ENCODE measurements around the gene ZSWIM4.

The ZSWIM4 gene

GRCh38 chr19:13830741-13831536 lies 35.7 kb downstream of the ZSWIM4 start:
- DNase-seq (ENCODE audit: insufficient read length, low spot score) (no peak), FAIRE-seq (no peak)

- DNase-seq (ENCODE audit: insufficient read length, low spot score): no peak
- FAIRE-seq: no peak
Measured at GRCh38 chr19:13831537-13832467, 36.6 kb downstream of the ZSWIM4 start.

DNA sequence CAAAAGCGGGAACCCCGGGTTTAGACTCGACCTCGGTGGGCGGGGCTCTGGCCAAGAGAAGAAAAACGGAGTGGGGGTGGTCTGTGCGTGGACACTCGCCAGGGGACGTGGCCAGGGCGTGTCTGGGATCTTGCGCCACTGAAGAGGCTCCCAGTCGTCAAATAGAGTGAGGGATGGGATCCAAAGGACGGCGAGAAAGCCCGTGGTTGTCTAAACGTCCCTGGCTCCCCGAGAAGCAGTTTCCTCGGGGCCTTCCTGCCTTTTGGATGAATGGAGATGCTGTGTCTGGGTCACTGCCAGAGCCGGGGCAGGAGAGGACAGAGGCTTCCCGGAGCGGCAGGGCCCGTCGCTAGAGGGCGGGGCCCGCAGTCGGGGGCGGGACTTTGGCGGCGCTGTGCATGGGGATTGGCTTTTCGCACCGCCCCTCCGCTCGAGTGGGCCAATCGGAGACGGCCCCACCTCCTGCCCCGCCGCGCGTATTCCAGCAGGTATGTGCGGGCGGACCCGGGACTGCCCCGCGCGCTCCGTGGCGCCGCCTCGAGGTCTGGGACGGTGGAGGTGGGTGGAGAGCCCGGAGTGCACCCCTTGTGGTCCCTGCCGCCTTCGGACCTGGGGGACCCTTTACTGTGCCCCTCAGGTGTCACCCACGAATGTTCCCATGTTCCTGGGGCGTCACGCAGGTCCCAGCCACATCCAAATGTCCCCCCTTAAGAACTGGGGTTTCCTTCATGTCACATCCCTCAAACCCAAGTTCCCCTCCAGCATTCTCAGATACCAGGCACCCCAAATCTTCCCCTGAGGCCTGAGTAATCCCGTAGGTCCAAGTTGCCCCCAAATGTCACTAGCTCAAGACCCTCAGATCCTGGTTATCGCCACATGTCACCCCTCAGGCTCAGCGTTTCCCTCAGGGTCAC lies 38.3 kb downstream of the ZSWIM4 start:
- FAIRE-seq: peak; percentile 91
- DNase-seq (ENCODE audit: insufficient read length, low spot score): peak; percentile 95

DNA sequence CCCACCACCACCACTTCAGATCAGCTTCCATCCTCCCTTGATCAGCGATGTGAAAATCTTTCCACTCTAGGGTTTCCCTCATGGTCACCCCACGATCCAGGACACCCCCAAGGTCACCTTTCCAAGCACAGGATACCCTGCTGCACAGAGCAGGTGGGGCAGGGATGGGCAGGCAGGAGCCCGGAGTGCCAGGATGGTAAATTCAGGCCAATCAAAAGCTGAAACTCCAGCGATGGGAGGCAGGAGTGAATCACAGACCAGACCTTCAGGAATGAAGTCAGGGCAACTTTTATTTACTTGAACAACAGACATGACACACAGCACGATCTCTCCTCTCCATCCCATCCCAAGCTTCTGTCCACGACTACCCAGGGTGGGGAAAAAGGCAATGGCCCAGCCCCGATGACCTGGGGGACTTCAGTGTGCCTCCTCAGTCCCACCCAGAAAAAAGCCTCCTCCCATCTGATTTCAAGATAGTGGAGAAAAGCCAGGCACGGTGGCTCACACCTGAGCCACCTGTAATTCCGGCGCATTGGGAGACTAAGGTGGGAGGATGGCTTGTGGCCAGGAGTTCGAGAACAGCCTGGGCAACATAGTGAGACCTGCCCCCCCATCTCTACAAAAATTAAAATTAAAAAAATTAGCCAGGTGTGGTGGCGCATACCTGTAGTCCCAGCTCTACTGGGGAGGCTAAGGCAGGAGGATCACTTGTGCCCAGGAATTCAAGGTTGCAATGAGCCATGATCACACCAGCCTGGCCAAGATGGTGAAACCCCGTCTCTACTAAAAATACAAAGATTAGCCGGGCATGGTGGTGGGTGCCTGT lies 39.2 kb downstream of the ZSWIM4 start:
- FAIRE-seq (no peak), DNase-seq (ENCODE audit: insufficient read length, low spot score) (no peak)

DNA sequence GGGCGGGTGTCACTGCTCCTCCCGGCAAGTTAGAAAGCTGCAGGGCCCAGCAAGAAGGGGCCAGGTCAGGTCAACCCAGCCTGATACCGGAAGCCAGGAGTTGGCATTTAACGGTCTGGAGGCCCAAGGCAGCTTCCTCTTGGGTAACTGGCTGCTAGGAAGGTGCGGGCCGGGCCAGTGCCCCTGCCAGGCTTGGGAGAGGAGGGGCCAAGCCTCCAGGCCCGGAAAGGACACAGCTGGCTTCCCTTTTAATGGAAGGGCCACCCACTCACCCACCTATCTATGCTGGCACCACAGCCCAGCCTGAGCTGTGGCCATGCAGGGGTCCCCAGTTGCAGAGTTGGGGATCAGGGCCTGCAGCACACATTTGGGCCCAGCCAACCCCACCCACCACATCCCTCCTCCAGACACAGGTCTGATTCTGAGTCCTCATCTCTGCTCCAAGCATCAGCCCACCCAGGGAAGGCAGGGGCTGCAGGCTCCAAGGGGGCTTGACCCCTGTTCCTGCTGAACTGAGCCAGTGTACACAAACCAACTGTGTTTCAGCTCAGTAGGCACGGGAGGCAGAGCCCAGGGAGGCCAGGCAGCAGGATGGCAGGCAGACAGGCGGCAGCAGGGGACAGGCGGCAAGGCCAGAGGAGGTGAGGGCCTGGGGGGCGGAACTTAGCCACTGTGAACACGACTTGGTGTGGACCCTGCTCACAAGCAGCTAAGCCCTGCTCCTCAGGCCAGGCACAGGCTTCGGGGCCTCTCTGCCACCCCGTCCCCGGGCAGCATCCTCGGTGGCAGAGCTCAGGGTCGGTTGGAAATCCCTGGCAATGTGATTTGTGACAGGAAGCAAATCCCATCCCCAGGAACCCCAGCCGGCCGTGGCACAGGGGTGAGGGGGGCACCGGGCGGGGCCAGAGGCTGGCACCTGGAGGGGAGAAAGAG lies 40.8 kb downstream of the ZSWIM4 start:
- DNase-seq (ENCODE audit: insufficient read length, low spot score): no peak
- FAIRE-seq: no peak

DNA sequence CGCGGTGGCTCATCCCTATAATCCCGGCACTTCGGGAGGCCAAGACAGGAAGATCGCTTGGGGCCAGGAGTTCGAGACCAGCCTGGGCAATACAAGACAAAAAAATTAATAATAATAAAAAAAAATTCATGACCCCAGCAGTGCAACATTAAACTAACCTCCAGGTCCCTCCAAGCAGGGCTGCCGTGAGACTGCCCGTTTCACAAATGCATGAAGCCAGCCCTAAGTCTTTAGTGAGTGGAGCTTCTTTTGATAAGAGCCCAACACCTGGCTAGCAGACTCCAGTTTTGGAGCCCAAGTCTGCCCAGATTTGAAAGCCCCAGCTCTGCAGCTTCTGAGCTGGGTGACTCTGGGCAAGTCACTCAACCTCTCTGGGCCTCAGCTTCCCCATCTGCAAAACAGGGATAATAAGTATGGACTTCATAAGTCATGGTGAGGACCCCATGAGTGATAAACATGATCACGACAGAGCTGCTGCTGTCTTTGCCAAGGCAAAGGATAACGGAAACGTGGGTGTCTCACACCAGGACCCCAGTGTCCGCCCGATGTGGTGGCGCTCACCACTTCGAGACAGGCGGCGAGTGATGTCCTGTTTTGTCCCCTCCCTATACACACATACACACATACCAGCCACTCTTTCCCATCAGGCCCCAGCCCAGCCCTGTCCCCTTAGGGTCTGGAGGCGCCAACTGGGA lies 43.3 kb downstream of the ZSWIM4 start:
- DNase-seq (ENCODE audit: insufficient read length, low spot score) (no peak), FAIRE-seq (peak; percentile 16)

- DNase-seq (ENCODE audit: insufficient read length, low spot score) (peak; percentile 78), FAIRE-seq (peak; percentile 63)
Measured at GRCh38 chr19:13839130-13839937, 44.1 kb downstream of the ZSWIM4 start.

- DNase-seq (ENCODE audit: insufficient read length, low spot score): no peak
- no peak for FAIRE-seq
Measured at GRCh38 chr19:13839938-13840304, 44.7 kb downstream of the ZSWIM4 start.

DNA sequence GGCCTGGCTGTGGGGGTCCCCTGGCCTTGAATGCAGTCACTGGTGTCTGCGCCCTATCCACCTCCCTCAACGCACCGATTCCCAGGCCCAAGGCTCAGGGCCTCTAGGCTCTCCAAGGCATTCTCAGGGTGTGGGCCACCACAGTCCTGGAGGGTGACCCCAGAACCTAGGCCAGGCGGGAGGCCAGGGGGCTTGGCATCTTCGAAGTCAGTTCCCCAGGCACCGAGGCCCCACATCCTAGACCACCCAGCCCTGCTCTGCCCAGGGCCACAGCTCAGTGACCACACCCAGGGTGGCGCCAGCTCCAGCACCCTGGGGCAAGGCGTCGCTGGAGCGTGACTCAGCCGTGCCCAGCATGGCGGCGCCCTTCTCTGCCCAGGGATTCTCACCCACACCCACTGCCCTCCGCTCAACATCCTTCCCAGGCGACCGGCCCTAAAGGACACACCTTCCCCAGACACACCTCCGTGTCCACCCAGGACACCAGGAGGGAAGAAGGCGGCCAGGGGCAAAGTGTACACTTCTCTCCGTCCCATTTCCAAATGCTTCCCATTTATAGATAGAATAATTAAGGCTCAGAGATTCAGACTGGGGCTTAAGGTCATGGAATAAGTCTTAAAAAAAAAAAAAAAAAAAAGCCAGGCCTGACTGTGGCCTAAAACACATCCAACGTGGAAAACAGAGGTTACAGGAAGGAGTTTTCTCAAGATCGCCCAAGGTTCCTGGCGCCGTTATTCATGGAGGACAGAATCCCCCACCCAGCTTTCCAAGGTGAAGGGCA lies 45.3 kb downstream of the ZSWIM4 start:
- FAIRE-seq (peak; percentile 89), DNase-seq (ENCODE audit: insufficient read length, low spot score) (peak; percentile 71)

DNA sequence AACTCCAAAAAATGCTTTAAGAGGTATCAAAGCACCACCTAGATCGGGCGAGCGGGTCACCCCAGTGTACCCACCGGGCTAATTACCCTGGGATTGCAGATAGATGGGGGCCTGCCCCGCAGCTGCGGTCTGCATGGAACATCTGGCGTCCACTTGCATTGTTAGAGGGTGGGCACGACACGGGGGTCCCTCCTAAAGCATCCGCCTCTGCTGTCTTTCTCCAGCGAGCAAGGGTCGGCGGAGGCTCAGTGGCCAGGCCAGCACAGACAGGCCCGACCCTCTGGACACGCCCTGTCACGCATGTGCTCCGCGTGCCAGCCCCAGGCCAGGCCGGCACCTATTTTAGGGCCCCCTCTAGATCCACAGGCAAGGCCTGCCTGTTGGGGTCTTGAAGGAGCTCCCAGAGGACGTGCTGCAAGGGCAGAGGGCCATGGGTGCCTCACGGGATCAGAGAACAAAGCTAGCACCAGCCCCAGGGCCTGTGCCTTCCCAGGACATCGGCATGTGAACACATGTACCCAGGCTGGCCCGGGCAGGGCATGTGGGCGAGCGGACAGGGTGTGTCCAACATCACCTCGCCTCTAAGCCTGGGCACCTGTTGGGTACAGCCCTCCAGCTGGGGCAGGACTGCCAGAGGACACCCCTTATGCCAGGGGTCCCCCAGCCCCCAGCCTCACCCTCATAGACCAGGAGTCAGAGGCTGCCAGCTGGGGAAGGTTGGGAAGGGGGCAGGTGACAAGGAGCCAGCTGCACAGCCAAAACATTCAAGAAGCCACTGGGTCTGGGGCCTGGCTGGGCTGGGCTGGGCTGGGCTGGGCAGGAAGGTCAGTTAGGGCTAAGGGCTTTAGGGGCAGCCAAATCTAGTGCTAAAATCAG lies 46.1 kb downstream of the ZSWIM4 start:
- no peak for DNase-seq (ENCODE audit: insufficient read length, low spot score)

DNA sequence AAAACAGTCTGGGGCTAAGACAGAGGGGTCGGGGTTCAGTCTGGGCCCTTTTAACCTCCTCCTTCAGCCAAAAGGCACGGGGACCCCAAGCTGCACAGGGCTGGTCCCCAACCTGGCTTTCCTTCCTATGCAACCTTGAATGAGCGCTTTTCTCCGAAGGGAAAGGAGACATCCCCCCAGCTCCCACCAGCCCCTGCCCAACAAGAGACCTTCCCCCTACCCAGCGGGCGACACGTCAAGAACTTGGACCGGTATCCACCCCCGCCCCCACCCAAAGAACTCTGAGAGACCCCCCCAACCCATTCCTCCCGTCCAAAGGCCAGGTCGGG lies 46.7 kb downstream of the ZSWIM4 start:
- no peak for DNase-seq (ENCODE audit: insufficient read length, low spot score)

More for the DNA sequence above, 46.1 kb downstream of the ZSWIM4 start:
- peak; percentile 85 for FAIRE-seq

DNA sequence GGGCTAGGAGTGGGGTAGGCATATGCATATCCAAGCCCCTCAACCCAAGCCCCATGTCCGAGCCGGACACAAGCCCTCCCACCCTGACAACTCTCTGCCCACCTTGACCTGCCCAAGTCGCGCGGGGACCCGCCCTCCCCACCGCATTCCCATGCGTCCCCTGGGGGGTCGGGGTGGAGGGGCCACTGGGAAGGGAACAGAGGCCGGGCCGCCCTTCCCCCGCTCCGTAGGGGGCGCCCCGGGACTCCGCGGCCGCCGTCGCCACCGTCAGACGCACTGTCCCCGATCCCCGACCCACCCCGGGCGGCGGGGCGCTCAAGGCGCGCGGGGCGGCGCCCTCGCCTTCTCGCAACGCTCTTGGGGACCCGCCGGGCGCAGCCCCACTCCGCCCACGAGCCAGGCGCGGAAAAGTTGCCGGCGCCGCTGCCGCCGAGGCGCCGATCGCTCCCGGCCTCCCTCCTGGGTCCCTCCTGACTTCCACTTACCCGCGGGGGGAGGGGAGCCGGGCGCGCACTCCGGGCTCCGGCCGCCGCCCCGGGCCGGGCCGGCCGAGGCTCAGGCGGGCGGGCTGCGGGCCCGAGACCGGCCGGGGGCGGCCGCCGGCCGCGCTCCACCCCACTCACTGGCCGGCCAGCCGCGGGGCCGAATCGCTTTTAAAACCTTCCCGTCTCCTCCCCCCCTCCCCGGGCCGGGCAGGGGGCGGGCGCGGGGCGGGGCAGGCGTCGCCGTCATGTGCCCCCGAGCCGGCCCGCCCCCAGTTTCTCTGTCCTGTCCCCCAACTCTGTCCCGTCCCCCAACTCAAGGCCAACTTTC lies 47.3 kb downstream of the ZSWIM4 start:
- FAIRE-seq (no peak), DNase-seq (ENCODE audit: insufficient read length, low spot score) (no peak)

More for the DNA sequence above, 46.7 kb downstream of the ZSWIM4 start:
- FAIRE-seq: no peak

DNA sequence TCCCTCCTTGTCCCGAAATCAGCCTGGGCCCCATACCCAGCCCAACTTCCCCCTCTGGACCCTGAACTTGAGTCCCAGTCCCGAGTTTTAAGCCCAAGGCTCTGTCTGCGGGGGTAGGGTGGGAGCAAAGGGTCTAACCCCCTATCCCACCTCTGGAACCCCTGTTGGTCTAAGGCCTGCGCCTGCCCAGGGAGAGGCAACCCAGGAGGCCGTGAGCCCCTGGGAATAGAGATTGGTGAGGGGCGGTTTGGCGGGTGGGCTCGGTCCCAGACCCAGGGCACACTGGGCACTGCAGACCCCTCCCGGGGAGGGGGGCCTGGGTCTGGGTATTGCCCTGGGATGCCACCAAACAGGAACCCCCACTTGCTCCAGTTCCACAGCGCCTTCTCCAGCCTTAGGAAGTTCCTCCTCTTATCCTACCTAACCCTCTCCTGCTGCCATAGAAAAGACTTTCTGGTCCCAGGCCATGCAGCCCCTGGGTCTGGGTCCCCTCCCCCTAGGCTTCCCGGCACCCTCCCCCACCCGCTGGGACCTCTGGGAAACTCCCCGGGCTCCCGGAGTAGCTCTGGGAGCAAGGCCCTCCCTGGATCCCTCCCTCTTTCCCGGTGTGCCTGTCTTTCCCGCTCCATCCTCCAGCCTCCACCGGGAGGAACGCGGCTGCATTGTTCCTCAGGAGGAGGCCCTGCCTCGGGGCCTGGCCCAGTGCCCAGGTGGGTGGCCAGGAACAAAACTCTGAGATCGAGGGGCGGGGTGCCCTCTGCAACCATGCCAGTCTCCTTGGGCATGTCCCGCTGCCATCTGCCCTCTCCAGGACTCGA lies 48.1 kb downstream of the ZSWIM4 start:
- DNase-seq (ENCODE audit: insufficient read length, low spot score): no peak
- peak; percentile 9 for FAIRE-seq

GRCh38 chr19:13844130-13844631 lies 48.9 kb downstream of the ZSWIM4 start:
- DNase-seq (ENCODE audit: insufficient read length, low spot score) (no peak), FAIRE-seq (no peak)

Data from HTR-8/SVneo (cell line).